HG02943 (cell line): ENCODE measurements around the gene PSMC6.

Source experiments
- ATAC-seq: cut with Tn5 transposase; IDR thresholded peaks from one replicate; pipeline ENCODE4 v1.9.1; 2021; ENCODE audit warnings: mild to moderate bottlenecking, low read depth, moderate library complexity; ENCODE audit not compliant: unreplicated experiment

The PSMC6 gene

GRCh38 chr14:52776816-52777215, 69.8 kb downstream of the PSMC6 start:
- ATAC-seq = no peak
